Heart left ventricle (tissue), 13 donors: Measurements from ENCODE around the gene SCGB2B2.

Source experiments
- POLR2A ChIP-seq, 2 donors: fragments of 450-650 bp; IDR thresholded peaks; one replicate each; pipeline ENCODE4 v1.6.1; 2017; ENCODE audit warnings: antibody characterized with exemption in 2 of 2, mild to moderate bottlenecking in 2 of 2, moderate library complexity in 2 of 2
- TF ChIP-seq, protein P1 (sequence below), 12 donors: fragments of 200-600 bp; sonication (generic) in 4 of 12; IDR thresholded peaks; one replicate each; pipeline versions ENCODE4 v1.5.0 to v1.8.0; 2018 to 2022; ENCODE audit warnings: antibody characterized with exemption in 12 of 12, mild to moderate bottlenecking in 5 of 12
- donor health status: ischemic (EF 13 %, LVEDD 7.1; RV severe dilation, severe dysfunction).
- donor health status: DM: no; HTN: yes; CAD: no.
- donor health status: DM: no; HTN: no; CAD: no.
- donor health status: ischemic (EF 25% LVEDD 6.9; RV normal size, moderate dysfunction).
- donor health status: ischemic (EF 25% LVEDD 5.7; RV mildly dilated, moderate dysfunction).
- donor health status: ischemic (EF 35%, LVEDD 5.7; RV mildly dilated, moderate dysfunction).
- donor health status: nonischemic (EF 11% LVEDD 7.7; RV severe dilation, severe dysfunction).
- donor health status: DM: yes; HTN: yes; CAD: no.
- donor health status: PGD.
- donor health status: ischemic (EF 29% LVEDD 5.4; RV normal size, mild dysfunction).
- donor health status: nonischemic (EF 23%, LVEDD 6.1; RV moderate dilation, normal function).

DNA sequence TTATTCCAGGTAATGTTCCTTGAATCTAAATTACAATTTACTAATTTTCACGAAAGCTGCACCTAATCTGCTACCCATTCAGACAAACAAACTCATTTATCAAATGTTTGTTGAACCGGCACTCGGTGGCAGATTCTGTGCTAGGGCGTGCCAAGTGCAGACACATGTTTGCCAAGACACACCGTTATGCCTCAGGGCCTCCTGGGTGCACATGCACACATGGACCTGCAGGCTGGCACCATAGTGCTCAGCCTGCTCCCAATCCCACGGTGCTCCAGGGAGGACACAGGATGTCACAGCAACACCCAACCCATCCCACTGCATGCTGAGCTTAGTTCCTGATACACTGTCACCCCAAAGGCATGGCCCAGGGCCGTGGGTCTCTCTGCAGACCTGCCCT lies 7.7 kb downstream of the SCGB2B2 start:
- no peak for TF ChIP-seq POLR2A (IDR thresholded peaks at IDR 0.05)
- TF ChIP-seq, protein P1, sequence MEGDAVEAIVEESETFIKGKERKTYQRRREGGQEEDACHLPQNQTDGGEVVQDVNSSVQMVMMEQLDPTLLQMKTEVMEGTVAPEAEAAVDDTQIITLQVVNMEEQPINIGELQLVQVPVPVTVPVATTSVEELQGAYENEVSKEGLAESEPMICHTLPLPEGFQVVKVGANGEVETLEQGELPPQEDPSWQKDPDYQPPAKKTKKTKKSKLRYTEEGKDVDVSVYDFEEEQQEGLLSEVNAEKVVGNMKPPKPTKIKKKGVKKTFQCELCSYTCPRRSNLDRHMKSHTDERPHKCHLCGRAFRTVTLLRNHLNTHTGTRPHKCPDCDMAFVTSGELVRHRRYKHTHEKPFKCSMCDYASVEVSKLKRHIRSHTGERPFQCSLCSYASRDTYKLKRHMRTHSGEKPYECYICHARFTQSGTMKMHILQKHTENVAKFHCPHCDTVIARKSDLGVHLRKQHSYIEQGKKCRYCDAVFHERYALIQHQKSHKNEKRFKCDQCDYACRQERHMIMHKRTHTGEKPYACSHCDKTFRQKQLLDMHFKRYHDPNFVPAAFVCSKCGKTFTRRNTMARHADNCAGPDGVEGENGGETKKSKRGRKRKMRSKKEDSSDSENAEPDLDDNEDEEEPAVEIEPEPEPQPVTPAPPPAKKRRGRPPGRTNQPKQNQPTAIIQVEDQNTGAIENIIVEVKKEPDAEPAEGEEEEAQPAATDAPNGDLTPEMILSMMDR (IDR thresholded peaks at IDR 0.05), result no peak
